C1 segment of cervical spinal cord (tissue), 14 donors: ENCODE results near the gene SPACA4.
A peak's percentile ranks its signal among the peaks of the same experiment; 100 is the strongest.
"Not testable (repeated sequence)": the region's sequence is repeated elsewhere in the genome, so short reads cannot be mapped to it uniquely, and the experiment has no call there.

ENCODE experiments used
- DNase-seq, 14 donors: peaks; one replicate each; lab custom pipeline; 2025; lab: John Stamatoyannopoulos, UW

The SPACA4 gene

GRCh38 chr19:48618278-48618915, 11.9 kb downstream of the SPACA4 start:
- DNase-seq, result no peak

- DNase-seq, result peak; percentile 95 to 100 (median 99)
These were observed 12.6 kb downstream of the SPACA4 start, which contains the start of the genes RPL18 and SPHK2 for GRCh38 chr19:48618916-48619691. TSS of gene RPL18 (minus strand) at chr19:48619178. CDS start at chr19:48619143, 35 bp downstream. TSS of gene SPHK2 (plus strand) at chr19:48619506. CDS start at chr19:48620515, 1,009 bp downstream.

- DNase-seq, result no peak
These were observed 13.4 kb downstream of the SPACA4 start for GRCh38 chr19:48619692-48620585.

- peak in 1 of 14 donors; percentile 24 for DNase-seq
These were observed 17.1 kb downstream of the SPACA4 start for GRCh38 chr19:48623556-48624066.

GRCh38 chr19:48624067-48624594, 17.6 kb downstream of the SPACA4 start:
- peak; percentile 61 to 99 (median 96) for DNase-seq

- no peak for DNase-seq
These were observed 18.5 kb downstream of the SPACA4 start for GRCh38 chr19:48624791-48625723.

- no peak for DNase-seq
These were observed 19.4 kb downstream of the SPACA4 start for GRCh38 chr19:48625891-48626327.

GRCh38 chr19:48627201-48627864, 20.8 kb downstream of the SPACA4 start:
- DNase-seq, result no peak

GRCh38 chr19:48627865-48628314, 21.3 kb downstream of the SPACA4 start:
- no peak for DNase-seq

- no peak for DNase-seq
These were observed 22.1 kb downstream of the SPACA4 start for GRCh38 chr19:48628486-48629296.

GRCh38 chr19:48629297-48629598, 22.7 kb downstream of the SPACA4 start:
- no peak for DNase-seq

- peak in 4 of 14 donors; percentile 40 to 69 (median 54) for DNase-seq
These were observed 23.2 kb downstream of the SPACA4 start for GRCh38 chr19:48629599-48630295.

GRCh38 chr19:48630296-48631063, 23.9 kb downstream of the SPACA4 start:
- DNase-seq, result peak in 5 of 14 donors; percentile 34 to 58 (median 39)

GRCh38 chr19:48631225-48631624, 24.7 kb downstream of the SPACA4 start:
- peak in 1 of 14 donors; percentile 7 for DNase-seq

GRCh38 chr19:48632286-48632685, 25.7 kb downstream of the SPACA4 start:
- DNase-seq, result not testable (repeated sequence)

- no peak for DNase-seq
These were observed 26.2 kb downstream of the SPACA4 start for GRCh38 chr19:48632692-48633147.
